ENCODE results near the gene MYL9. TPM values are rescaled to one million over a fixed set of nuclear protein-coding genes. Genes with fewer than 3 reads are reported as not detected.

MYL9 gene
- total RNA-seq, 1 experiment from 2014 or later: 13.3 TPM

DNA sequence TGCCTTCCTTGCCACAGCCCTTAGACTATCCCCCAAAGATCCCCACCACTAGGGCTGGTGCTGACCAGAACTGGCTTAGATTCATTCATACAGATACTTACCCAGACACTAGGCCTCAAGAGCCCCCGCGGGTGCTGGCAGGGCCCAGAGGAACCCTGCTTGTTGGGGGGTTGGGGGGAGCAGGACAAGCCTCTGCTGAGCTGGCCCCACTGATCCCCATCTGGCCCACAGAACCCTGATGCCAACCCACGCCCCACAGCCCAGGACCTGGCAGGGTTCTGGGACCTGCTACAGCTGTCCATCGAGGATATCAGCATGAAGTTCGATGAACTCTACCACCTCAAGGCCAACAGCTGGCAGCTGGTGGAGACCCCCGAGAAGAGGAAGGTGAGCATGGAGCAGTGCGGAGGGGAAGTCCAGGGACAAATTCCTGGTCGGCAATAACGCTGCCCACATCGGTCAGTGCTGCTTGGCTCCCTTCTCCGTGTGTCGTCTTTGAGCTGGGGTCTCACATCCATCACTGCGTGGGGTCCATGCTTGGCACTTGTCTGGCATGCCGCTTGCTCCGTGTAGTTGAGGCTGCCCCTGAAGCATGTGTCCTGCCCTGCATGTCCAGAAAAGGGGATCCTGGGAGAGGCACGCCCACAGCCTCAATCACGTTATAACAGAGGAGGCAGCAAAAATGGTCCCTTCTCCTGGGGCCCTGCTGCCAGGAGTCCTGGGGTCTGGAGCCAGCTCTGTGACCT lies 15.5 kb upstream of the MYL9 start:
- TF ChIP-seq CTCF (conservative IDR thresholded peaks at IDR 0.05): no peak
- no peak for TF ChIP-seq EZH2 (IDR thresholded peaks at IDR 0.05; ENCODE audit: low read depth)
- no peaks in the 10 kb centered on the region for H3K9me2 ChIP-seq (ENCODE audit: insufficient read depth)
- BruUV-seq (replicated peaks): no TSS peak
- CTCF ChIA-PET: interaction anchor here (0.6 kb wide), 1 partner anchor 153 kb away, joined by 4 read pairs; no protein-coding TSS in a partner anchor
- no peaks in the 10 kb centered on the region for H3K36me3 ChIP-seq (ENCODE audit: low read depth)
- H3K4me3 ChIP-seq: no peak overlapping the region
- H3K4me1 ChIP-seq (replicated peaks; ENCODE audit: insufficient read depth): no peaks in the 10 kb centered on the region
- no peaks in the 10 kb centered on the region for H3K9me3 ChIP-seq (ENCODE audit: insufficient read depth, low read depth)
- H3F3A ChIP-seq (ENCODE audit: insufficient read depth, low read depth): no peaks in the 10 kb centered on the region
- H4K20me1 ChIP-seq (ENCODE audit: insufficient read depth): no peaks in the 10 kb centered on the region
- POLR2A ChIA-PET (ENCODE audit: unreplicated experiment): no interaction called here
- no peak overlapping the region for H2AFZ ChIP-seq
- H3K27ac ChIP-seq: no peak overlapping the region
- no peak for DNase-seq
- no peak overlapping the region for H3K4me2 ChIP-seq
- intact Hi-C loops (cut with micrococcal nuclease; ENCODE audit: unreplicated experiment): no loop called here
- H3K79me2 ChIP-seq (ENCODE audit: low read depth): no peaks in the 10 kb centered on the region
- no peaks in the 10 kb centered on the region for H3K27me3 ChIP-seq (ENCODE audit: insufficient read depth, low read depth)

- BruUV-seq (replicated peaks): no TSS peak
Observed at GRCh38 chr20:36526521-36527011, 14.8 kb upstream of the MYL9 start.

More at GRCh38 chr20:36526521-36527011, 14.8 kb upstream of the MYL9 start:
- H3K27ac ChIP-seq: no peak overlapping the region
- no peak overlapping the region for H3K4me3 ChIP-seq
- no peaks in the 10 kb centered on the region for H3K36me3 ChIP-seq (ENCODE audit: low read depth)
- TF ChIP-seq EZH2 (IDR thresholded peaks at IDR 0.05; ENCODE audit: low read depth) (no peak), CTCF (conservative IDR thresholded peaks at IDR 0.05) (no peak)
- no peak overlapping the region for H2AFZ ChIP-seq
- ChIA-PET POLR2A (ENCODE audit: unreplicated experiment) (no interaction called here), CTCF (no interaction called here)
- H3K4me1 ChIP-seq (replicated peaks; ENCODE audit: insufficient read depth): no peaks in the 10 kb centered on the region
- H3K9me3 ChIP-seq (ENCODE audit: insufficient read depth, low read depth): no peaks in the 10 kb centered on the region
- no peaks in the 10 kb centered on the region for H3K9me2 ChIP-seq (ENCODE audit: insufficient read depth)
- intact Hi-C loops (cut with micrococcal nuclease; ENCODE audit: unreplicated experiment): no loop called here
- no peaks in the 10 kb centered on the region for H3K79me2 ChIP-seq (ENCODE audit: low read depth)
- H3K27me3 ChIP-seq (ENCODE audit: insufficient read depth, low read depth): no peaks in the 10 kb centered on the region
- H3K4me2 ChIP-seq: no peak overlapping the region
- no peaks in the 10 kb centered on the region for H4K20me1 ChIP-seq (ENCODE audit: insufficient read depth)
- no peak for DNase-seq
- H3F3A ChIP-seq (ENCODE audit: insufficient read depth, low read depth): no peaks in the 10 kb centered on the region
